ENCODE results near the gene GRAMD1A. TPM values are rescaled to one million over a fixed set of nuclear protein-coding genes. Genes with fewer than 3 reads are reported as not detected.
A peak's percentile ranks its signal among the peaks of the same experiment; 100 is the strongest.

Gene GRAMD1A
- total RNA-seq, result 88.0 and 104 TPM in 2 replicates

- H3K4me3 ChIP-seq (ENCODE audit: low read depth, low read length), result peak within 1 kb of the TSS; percentile 91
- peak; percentile 67 for DNase-seq (ENCODE audit: low read depth)
- no peak for TF ChIP-seq CTCF (IDR thresholded peaks at IDR 0.05; ENCODE audit: insufficient read depth, low read length, poor library complexity, severe bottlenecking)
- H3K27me3 ChIP-seq (ENCODE audit: control insufficient read depth, insufficient read depth, low read length), result no peaks in the 10 kb centered on the region
- H3K36me3 ChIP-seq (ENCODE audit: control insufficient read depth, insufficient read depth, low read length), result no peaks in the 10 kb centered on the region
Observed at GRCh38 chr19:34999498-35000337, at the start of gene GRAMD1A. TSS of gene GRAMD1A (plus strand) at chr19:35000323. CDS start at chr19:35000479, 156 bp downstream.

GRCh38 chr19:34953092-34953491 is 47.0 kb upstream of the GRAMD1A start:
- Histone ChIP-seq H3K4me3 (ENCODE audit: low read depth, low read length) (no peak overlapping the region), H3K36me3 (ENCODE audit: control insufficient read depth, insufficient read depth, low read length) (peaks cover 5% of the 10 kb centered on the region), H3K27me3 (ENCODE audit: control insufficient read depth, insufficient read depth, low read length) (no peaks in the 10 kb centered on the region)
- DNase-seq (ENCODE audit: low read depth), result no peak
- TF ChIP-seq CTCF (IDR thresholded peaks at IDR 0.05; ENCODE audit: insufficient read depth, low read length, poor library complexity, severe bottlenecking), result no peak

GRCh38 chr19:34957830-34958751 is 42.0 kb upstream of the GRAMD1A start:
- peaks cover 13% of the 10 kb centered on the region for H3K36me3 ChIP-seq (ENCODE audit: control insufficient read depth, insufficient read depth, low read length)
- no peaks in the 10 kb centered on the region for H3K27me3 ChIP-seq (ENCODE audit: control insufficient read depth, insufficient read depth, low read length)
- H3K4me3 ChIP-seq (ENCODE audit: low read depth, low read length), result no peak overlapping the region
- no peak for TF ChIP-seq CTCF (IDR thresholded peaks at IDR 0.05; ENCODE audit: insufficient read depth, low read length, poor library complexity, severe bottlenecking)
- DNase-seq (ENCODE audit: low read depth), result no peak

GRCh38 chr19:34959021-34959420 is 41.1 kb upstream of the GRAMD1A start:
- no peak for TF ChIP-seq CTCF (IDR thresholded peaks at IDR 0.05; ENCODE audit: insufficient read depth, low read length, poor library complexity, severe bottlenecking)
- no peak for DNase-seq (ENCODE audit: low read depth)
- Histone ChIP-seq H3K27me3 (ENCODE audit: control insufficient read depth, insufficient read depth, low read length) (no peaks in the 10 kb centered on the region), H3K4me3 (ENCODE audit: low read depth, low read length) (no peak overlapping the region), H3K36me3 (ENCODE audit: control insufficient read depth, insufficient read depth, low read length) (peaks cover 13% of the 10 kb centered on the region)

GRCh38 chr19:34960103-34960805 is 39.9 kb upstream of the GRAMD1A start:
- DNase-seq (ENCODE audit: low read depth), result peak; percentile 34

More at GRCh38 chr19:34960103-34960805, 39.9 kb upstream of the GRAMD1A start:
- Histone ChIP-seq H3K27me3 (ENCODE audit: control insufficient read depth, insufficient read depth, low read length) (no peaks in the 10 kb centered on the region), H3K36me3 (ENCODE audit: control insufficient read depth, insufficient read depth, low read length) (peaks cover 13% of the 10 kb centered on the region), H3K4me3 (ENCODE audit: low read depth, low read length) (no peak overlapping the region)
- no peak for TF ChIP-seq CTCF (IDR thresholded peaks at IDR 0.05; ENCODE audit: insufficient read depth, low read length, poor library complexity, severe bottlenecking)

All from kidney epithelial cell (primary cell).